ENCODE data around the gene DAPK1.

DNA sequence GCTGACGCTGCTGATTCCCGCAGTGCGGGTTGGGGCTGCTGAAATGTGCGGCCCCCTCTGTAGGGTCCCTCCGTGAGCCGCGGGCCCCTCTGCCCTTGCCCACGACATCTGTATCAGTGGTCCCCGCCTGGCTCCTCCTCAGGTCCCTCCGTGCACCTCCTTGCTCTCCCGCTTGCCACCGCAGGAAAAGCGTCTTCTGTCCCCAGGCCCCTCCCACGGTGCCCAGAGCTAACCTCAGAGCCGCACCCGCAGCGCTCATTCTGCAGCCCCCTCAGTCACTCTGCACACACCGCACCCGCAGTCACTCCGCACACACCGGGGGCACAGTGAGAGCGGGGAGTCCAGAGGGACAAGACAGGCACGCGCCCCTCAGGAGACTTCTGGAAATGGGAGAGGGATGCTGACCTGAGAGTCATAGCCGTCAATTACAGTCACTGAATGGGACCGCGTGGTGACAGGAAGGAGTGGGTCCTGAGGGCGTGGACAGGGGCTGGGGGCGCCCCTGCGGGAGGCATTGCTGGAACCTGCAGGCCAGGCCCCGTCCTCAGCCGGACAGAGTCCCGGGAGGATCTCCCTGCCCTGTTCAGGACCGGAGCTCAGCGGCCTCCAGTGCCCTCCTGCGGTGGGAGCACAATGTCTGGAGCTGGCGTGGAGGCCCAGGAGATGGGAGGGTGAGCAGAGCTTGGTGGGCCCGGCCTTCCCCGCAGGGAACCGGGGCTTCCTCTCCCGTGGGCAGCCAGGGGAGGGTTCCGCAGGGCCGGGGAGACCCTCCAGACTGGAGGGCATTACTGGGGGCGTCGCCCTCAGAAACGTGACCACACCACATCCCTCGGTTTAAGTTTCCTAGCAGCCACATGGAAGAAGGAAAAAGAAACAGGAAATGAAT lies 162.1 kb downstream of the DAPK1 start:
- TF ChIP-seq POLR2A (IDR thresholded peaks at IDR 0.05) = no peak
- TF ChIP-seq, protein P1, sequence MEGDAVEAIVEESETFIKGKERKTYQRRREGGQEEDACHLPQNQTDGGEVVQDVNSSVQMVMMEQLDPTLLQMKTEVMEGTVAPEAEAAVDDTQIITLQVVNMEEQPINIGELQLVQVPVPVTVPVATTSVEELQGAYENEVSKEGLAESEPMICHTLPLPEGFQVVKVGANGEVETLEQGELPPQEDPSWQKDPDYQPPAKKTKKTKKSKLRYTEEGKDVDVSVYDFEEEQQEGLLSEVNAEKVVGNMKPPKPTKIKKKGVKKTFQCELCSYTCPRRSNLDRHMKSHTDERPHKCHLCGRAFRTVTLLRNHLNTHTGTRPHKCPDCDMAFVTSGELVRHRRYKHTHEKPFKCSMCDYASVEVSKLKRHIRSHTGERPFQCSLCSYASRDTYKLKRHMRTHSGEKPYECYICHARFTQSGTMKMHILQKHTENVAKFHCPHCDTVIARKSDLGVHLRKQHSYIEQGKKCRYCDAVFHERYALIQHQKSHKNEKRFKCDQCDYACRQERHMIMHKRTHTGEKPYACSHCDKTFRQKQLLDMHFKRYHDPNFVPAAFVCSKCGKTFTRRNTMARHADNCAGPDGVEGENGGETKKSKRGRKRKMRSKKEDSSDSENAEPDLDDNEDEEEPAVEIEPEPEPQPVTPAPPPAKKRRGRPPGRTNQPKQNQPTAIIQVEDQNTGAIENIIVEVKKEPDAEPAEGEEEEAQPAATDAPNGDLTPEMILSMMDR (IDR thresholded peaks at IDR 0.05) = no peak
